Fibroblast of lung (primary cell): ENCODE measurements around the gene SF3B4. TPM values are rescaled to one million over a fixed set of nuclear protein-coding genes. Genes with fewer than 3 reads are reported as not detected.

Experiments
- DNase-seq, 2 donors: peaks; one replicate each; pipeline versions ENCODE4 v3.0.0 to v3.0.0-alpha.2; 2010; ENCODE audit warnings: low read depth in 2 of 2
- H2AFZ ChIP-seq: 2 replicates; pipeline ENCODE4 v1.5.1; 2012; ENCODE audit warnings: low read length, control low read depth, inconsistent platforms
- H3K27ac ChIP-seq: 2 replicates; pipeline ENCODE4 v1.5.1; 2011; ENCODE audit warnings: low read length, control low read depth; ENCODE audit not compliant: insufficient read depth
- H3K27me3 ChIP-seq: 2 replicates; pipeline ENCODE4 v1.5.1; 2011; ENCODE audit warnings: mild to moderate bottlenecking, low read length; ENCODE audit not compliant: control insufficient read depth, insufficient read depth
- H3K36me3 ChIP-seq: 2 replicates; pipeline ENCODE4 v1.5.1; 2011; ENCODE audit warnings: low read length; ENCODE audit not compliant: control insufficient read depth, insufficient read depth
- H3K4me1 ChIP-seq: 2 replicates; pipeline ENCODE4 v1.5.1; 2011; ENCODE audit warnings: low read length; ENCODE audit not compliant: control insufficient read depth, insufficient read depth; ENCODE audit errors: extremely low read depth
- H3K4me2 ChIP-seq: 2 replicates; pipeline ENCODE4 v1.5.1; 2011; ENCODE audit warnings: low read length, control low read depth; ENCODE audit not compliant: insufficient read depth; ENCODE audit errors: extremely low read depth
- H3K4me3 ChIP-seq, 4 experiments: fragments of 200-600 bp in 1 of 4; sonication (generic) in 1 of 4; replicated peaks in 1 of 4; 2 replicates each; pipeline ENCODE4 v1.5.1; 2011 to 2016; ENCODE audit warnings: low read length in 4 of 4, low read depth in 3 of 4, mild to moderate bottlenecking in 3 of 4, control low read depth in 2 of 4, inconsistent platforms in 1 of 4, mixed read lengths in 1 of 4; ENCODE audit not compliant: insufficient read depth in 1 of 4; ENCODE audit errors: control extremely low read depth in 1 of 4
- H3K79me2 ChIP-seq: 2 replicates; pipeline ENCODE4 v1.5.1; 2012; ENCODE audit warnings: mild to moderate bottlenecking, low read length, inconsistent platforms; ENCODE audit not compliant: control insufficient read depth, insufficient read depth
- H3K9ac ChIP-seq: 2 replicates; pipeline ENCODE4 v1.5.1; 2011; ENCODE audit warnings: mild to moderate bottlenecking, low read length, control low read depth; ENCODE audit not compliant: insufficient read depth
- H3K9me3 ChIP-seq: 2 replicates; pipeline ENCODE4 v1.5.1; 2012; ENCODE audit warnings: low read depth, low read length; ENCODE audit not compliant: control insufficient read depth, insufficient read depth
- H4K20me1 ChIP-seq: 2 replicates; pipeline ENCODE4 v1.5.1; 2011; ENCODE audit warnings: low read length; ENCODE audit not compliant: control insufficient read depth, insufficient read depth; ENCODE audit errors: extremely low read depth
- CTCF ChIP-seq, 2 donors: IDR thresholded peaks in 1 of 2; conservative IDR thresholded peaks in 1 of 2; 1 replicate in 1 of 2; 2 replicates in 1 of 2; pipeline ENCODE4 v1.5.1; 2011 to 2012; ENCODE audit warnings: low read length in 2 of 2, control low read depth in 1 of 2, inconsistent platforms in 1 of 2, low read depth in 1 of 2, mild to moderate bottlenecking in 1 of 2
- EZH2 ChIP-seq: IDR thresholded peaks from 2 replicates; pipeline ENCODE4 v1.5.1; 2012; ENCODE audit warnings: low read length, control low read depth, mild to moderate bottlenecking; ENCODE audit errors: missing control alignments
- polyA plus RNA-seq, 2 donors: library from polyadenylated mRNA; depleted of rRNA in 1 of 2; stranded (reverse) in 1 of 2; unstranded in 1 of 2; fragments of >200 nt; gene quantifications; 2 replicates each; pipeline ENCODE4 v1.2.1, GENCODE V29; 2011 to 2012; ENCODE audit warnings: missing spikeins in 1 of 2
- total RNA-seq: library from RNA; depleted of rRNA; stranded (reverse); fragments of >200 nt; gene quantifications from 2 replicates; pipeline ENCODE4 v1.2.1, GENCODE V29; 2014

SF3B4 gene
- total and polyA plus RNA-seq, 2 donors (not counting 1 experiment from before 2014, with no cell fraction given) = 9.9 to 29.9 TPM

- no peak overlapping the region for H3K27ac ChIP-seq
- H3K9ac ChIP-seq = no peak overlapping the region
- H4K20me1 ChIP-seq = no peaks in the 10 kb centered on the region
- no peak for TF ChIP-seq CTCF (conservative IDR thresholded peaks at IDR 0.05 in 1 of 2, IDR thresholded peaks at IDR 0.05 in 1 of 2; ENCODE audit: low read depth in 1 of 2, low read length in 2 of 2)
- TF ChIP-seq EZH2 = no peak
- H3K36me3 ChIP-seq = peaks cover 6% of the 10 kb centered on the region
- no peak overlapping the region for H3K4me3 ChIP-seq
- no peak overlapping the region for H3K4me2 ChIP-seq
- DNase-seq = no peak
- H3K9me3 ChIP-seq = no peaks in the 10 kb centered on the region
- no peak overlapping the region for H2AFZ ChIP-seq
- H3K79me2 ChIP-seq = no peaks in the 10 kb centered on the region
- no peaks in the 10 kb centered on the region for H3K27me3 ChIP-seq
- no peaks in the 10 kb centered on the region for H3K4me1 ChIP-seq
Measured at GRCh38 chr1:149967646-149968045, 40.0 kb upstream of the SF3B4 start.

GRCh38 chr1:149967041-149967440 lies 39.4 kb upstream of the SF3B4 start:
- Histone ChIP-seq H3K36me3 (peaks cover 6% of the 10 kb centered on the region), H3K79me2 (no peaks in the 10 kb centered on the region), H3K9me3 (no peaks in the 10 kb centered on the region), H3K4me2 (no peak overlapping the region), H3K27ac (no peak overlapping the region), H3K4me1 (no peaks in the 10 kb centered on the region), H4K20me1 (no peaks in the 10 kb centered on the region), H3K27me3 (no peaks in the 10 kb centered on the region), H3K9ac (no peak overlapping the region), H2AFZ (no peak overlapping the region), H3K4me3 (no peak overlapping the region)
- TF ChIP-seq EZH2 (no peak), CTCF (conservative IDR thresholded peaks at IDR 0.05 in 1 of 2, IDR thresholded peaks at IDR 0.05 in 1 of 2; ENCODE audit: low read depth in 1 of 2, low read length in 2 of 2) (no peak)
- no peak for DNase-seq

- TF ChIP-seq EZH2 = no peak
- H3K36me3 ChIP-seq = peaks cover 6% of the 10 kb centered on the region
- H3K27ac ChIP-seq = no peak overlapping the region
- H3K9ac ChIP-seq = no peak overlapping the region
- no peaks in the 10 kb centered on the region for H3K27me3 ChIP-seq
- DNase-seq = no peak
- H3K4me1 ChIP-seq = no peaks in the 10 kb centered on the region
- no peaks in the 10 kb centered on the region for H3K9me3 ChIP-seq
- H3K79me2 ChIP-seq = no peaks in the 10 kb centered on the region
- no peak overlapping the region for H2AFZ ChIP-seq
- H3K4me3 ChIP-seq = no peak overlapping the region
- H3K4me2 ChIP-seq = no peak overlapping the region
- H4K20me1 ChIP-seq = no peaks in the 10 kb centered on the region
Measured at GRCh38 chr1:149966405-149966804, 38.8 kb upstream of the SF3B4 start.
